DND-41 (cell line): ENCODE results near the gene PYGB.

Experiments
- EZH2 ChIP-seq: IDR thresholded peaks from 3 replicates; pipeline ENCODE4 v1.6.1; 2012; ENCODE audit warnings: borderline replicate concordance, low read depth, mild to moderate bottlenecking, moderate library complexity, low read length, inconsistent platforms; ENCODE audit not compliant: severe bottlenecking
- TF ChIP-seq, protein P1 (sequence below): IDR thresholded peaks from 2 replicates; pipeline ENCODE4 v1.5.1; 2012; ENCODE audit warnings: borderline replicate concordance, low read length, moderate library complexity, mild to moderate bottlenecking; ENCODE audit not compliant: poor library complexity, severe bottlenecking; ENCODE audit errors: extremely low read depth

DNA sequence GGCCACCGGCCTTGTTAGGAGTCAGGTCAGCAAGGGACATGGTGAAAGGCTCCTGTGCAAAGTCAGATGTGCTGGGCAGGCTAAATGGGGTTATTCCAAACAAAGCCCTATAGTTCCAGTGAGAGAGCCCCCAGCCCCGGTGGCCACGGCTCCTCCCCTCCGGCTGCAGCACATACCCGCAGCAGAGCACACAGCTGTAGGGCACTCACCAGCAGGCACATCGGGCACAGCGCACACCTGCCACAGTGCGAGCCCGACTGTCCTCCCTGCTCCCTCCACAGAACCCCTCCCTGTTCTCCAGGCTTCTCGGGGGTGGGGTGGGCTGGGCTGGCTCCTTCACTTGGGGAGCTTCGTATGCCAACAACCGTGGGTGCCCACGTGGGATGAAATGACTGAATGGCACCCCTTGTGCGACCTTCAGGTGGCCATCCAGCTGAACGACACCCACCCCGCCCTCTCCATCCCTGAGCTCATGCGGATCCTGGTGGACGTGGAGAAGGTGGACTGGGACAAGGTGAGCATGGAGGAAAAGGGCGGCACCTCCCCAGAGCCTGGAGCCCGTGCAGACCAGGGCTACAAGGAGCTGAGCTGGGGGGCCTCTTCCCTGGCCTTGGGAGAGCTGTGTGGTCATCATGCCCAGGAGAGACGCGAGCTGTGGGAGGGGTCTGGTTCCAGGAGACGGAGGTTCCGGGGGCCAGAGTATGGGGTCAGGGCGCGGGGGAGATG lies 30.9 kb downstream of the PYGB start:
- TF ChIP-seq EZH2: no peak
- TF ChIP-seq, protein P1, sequence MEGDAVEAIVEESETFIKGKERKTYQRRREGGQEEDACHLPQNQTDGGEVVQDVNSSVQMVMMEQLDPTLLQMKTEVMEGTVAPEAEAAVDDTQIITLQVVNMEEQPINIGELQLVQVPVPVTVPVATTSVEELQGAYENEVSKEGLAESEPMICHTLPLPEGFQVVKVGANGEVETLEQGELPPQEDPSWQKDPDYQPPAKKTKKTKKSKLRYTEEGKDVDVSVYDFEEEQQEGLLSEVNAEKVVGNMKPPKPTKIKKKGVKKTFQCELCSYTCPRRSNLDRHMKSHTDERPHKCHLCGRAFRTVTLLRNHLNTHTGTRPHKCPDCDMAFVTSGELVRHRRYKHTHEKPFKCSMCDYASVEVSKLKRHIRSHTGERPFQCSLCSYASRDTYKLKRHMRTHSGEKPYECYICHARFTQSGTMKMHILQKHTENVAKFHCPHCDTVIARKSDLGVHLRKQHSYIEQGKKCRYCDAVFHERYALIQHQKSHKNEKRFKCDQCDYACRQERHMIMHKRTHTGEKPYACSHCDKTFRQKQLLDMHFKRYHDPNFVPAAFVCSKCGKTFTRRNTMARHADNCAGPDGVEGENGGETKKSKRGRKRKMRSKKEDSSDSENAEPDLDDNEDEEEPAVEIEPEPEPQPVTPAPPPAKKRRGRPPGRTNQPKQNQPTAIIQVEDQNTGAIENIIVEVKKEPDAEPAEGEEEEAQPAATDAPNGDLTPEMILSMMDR: no peak
